ENCODE measurements around the gene ITGA2B.
A peak's percentile ranks its signal among the peaks of the same experiment; 100 is the strongest.
"Not testable (repeated sequence)": the region's sequence is repeated elsewhere in the genome, so short reads cannot be mapped to it uniquely, and the experiment has no call there.

Gene ITGA2B

GRCh38 chr17:44351961-44352827 is 37.3 kb downstream of the ITGA2B start:
- DNase-seq (ENCODE audit: low spot score) = no peak

- DNase-seq (ENCODE audit: low spot score) = no peak
Observed at GRCh38 chr17:44351464-44351863, 38.0 kb downstream of the ITGA2B start.

GRCh38 chr17:44350733-44351226 is 38.7 kb downstream of the ITGA2B start:
- DNase-seq (ENCODE audit: low spot score) = peak; percentile 55

GRCh38 chr17:44349553-44350070 is 39.8 kb downstream of the ITGA2B start:
- no peak for DNase-seq (ENCODE audit: low spot score)

- no peak for DNase-seq (ENCODE audit: low spot score)
Observed at GRCh38 chr17:44348988-44349364, 40.5 kb downstream of the ITGA2B start.

- DNase-seq (ENCODE audit: low spot score) = no peak
Observed at GRCh38 chr17:44348234-44348987, 41.0 kb downstream of the ITGA2B start.

GRCh38 chr17:44347206-44348055 is 42.0 kb downstream of the ITGA2B start:
- not testable (repeated sequence) for DNase-seq (ENCODE audit: low spot score)

GRCh38 chr17:44346064-44346844 is 43.2 kb downstream of the ITGA2B start:
- no peak for DNase-seq (ENCODE audit: low spot score)

- peak; percentile 63 for DNase-seq (ENCODE audit: low spot score)
Observed at GRCh38 chr17:44345454-44346026, 43.9 kb downstream of the ITGA2B start.

GRCh38 chr17:44344939-44345453 is 44.5 kb downstream of the ITGA2B start, which contains the start of gene GRN:
Gene GRN, plus strand, starts transcription at chr17:44345302. Its CDS starts 3,863 bp downstream, at chr17:44349165.
- DNase-seq (ENCODE audit: low spot score) = peak; percentile 94

- DNase-seq (ENCODE audit: low spot score) = no peak
Observed at GRCh38 chr17:44343510-44344209, 45.8 kb downstream of the ITGA2B start.

- not testable (repeated sequence) for DNase-seq (ENCODE audit: low spot score)
Observed at GRCh38 chr17:44340553-44340952, 48.9 kb downstream of the ITGA2B start.

GRCh38 chr17:44338702-44339101 is 50.7 kb downstream of the ITGA2B start:
- no peak for DNase-seq (ENCODE audit: low spot score)

GRCh38 chr17:44335968-44336367 is 53.5 kb downstream of the ITGA2B start:
- DNase-seq (ENCODE audit: low spot score) = no peak

- DNase-seq (ENCODE audit: low spot score) = no peak
Observed at GRCh38 chr17:44335564-44335963, 53.9 kb downstream of the ITGA2B start.

- no peak for DNase-seq (ENCODE audit: low spot score)
Observed at GRCh38 chr17:44334727-44335126, 54.7 kb downstream of the ITGA2B start.

- DNase-seq (ENCODE audit: low spot score) = no peak
Observed at GRCh38 chr17:44334315-44334714, 55.1 kb downstream of the ITGA2B start.

GRCh38 chr17:44333371-44333770 is 56.1 kb downstream of the ITGA2B start:
- no peak for DNase-seq (ENCODE audit: low spot score)

- DNase-seq (ENCODE audit: low spot score) = peak; percentile 67
Observed at GRCh38 chr17:44331249-44331760, 58.1 kb downstream of the ITGA2B start.

All from kidney capillary endothelial cell (primary cell).